Motor neuron (in vitro differentiated cells): ENCODE data around the gene HDLBP. TPM values are rescaled to one million over a fixed set of nuclear protein-coding genes. Genes with fewer than 3 reads are reported as not detected.

Experiments used
- ATAC-seq, 8 experiments: fragments of 200-7000 bp; cut with Tn5 transposase; replicated peaks in 6 of 8; 2 replicates each; pipeline ENCODE4 v1.8.0; 2021; ENCODE audit warnings: mild to moderate bottlenecking in 8 of 8, moderate library complexity in 8 of 8
- H3K27ac ChIP-seq, 2 donors: fragments of 250-450 bp; sonication (Bioruptor Pico); 2 replicates each; pipeline ENCODE4 v1.9.0; 2021; ENCODE audit warnings: antibody characterized with exemption in 2 of 2, mild to moderate bottlenecking in 2 of 2, moderate library complexity in 1 of 2
- H3K4me1 ChIP-seq, 2 donors: fragments of 250-450 bp; sonication (Bioruptor Pico); replicated peaks in 1 of 2; 2 replicates each; pipeline ENCODE4 v1.6.1; 2021; ENCODE audit warnings: antibody characterized with exemption in 2 of 2, mild to moderate bottlenecking in 2 of 2, moderate library complexity in 1 of 2
- H3K4me3 ChIP-seq, 5 donors: fragments of 250-450 bp; sonication (Bioruptor Pico); 2 replicates each; pipeline ENCODE4 v1.9.0; 2021; ENCODE audit warnings: antibody characterized with exemption in 5 of 5, mild to moderate bottlenecking in 5 of 5, moderate library complexity in 4 of 5
- WGBS, 10 experiments: fragments of 450-650 bp; shearing (Covaris generic); methylation state at CpG; one replicate each; pipeline ENCODE4 v1.0.0; 2022; 5-methylcytosine and 5-hydroxymethylcytosine counted together
- in situ Hi-C, 9 experiments: fragments of 400-800 bp; cut with MboI; loops; one replicate each; pipeline ENCODE4 v1.15.0; 2021; ENCODE audit warnings: low sequenced_read_pairs in 9 of 9, low pct_unique_long_range_greater_than_20kb in 2 of 9; ENCODE audit not compliant: unreplicated experiment in 9 of 9
- total RNA-seq, 8 experiments: library from RNA; unstranded; fragments of 300-600 nt; gene quantifications; 2 replicates each; pipeline versions ENCODE4 v1.2.3 to v1.2.4, GENCODE V29; 2022

The HDLBP gene
- total RNA-seq, 8 experiments from 2014 or later: 141 to 466 (median 303) TPM

GRCh38 chr2:241244368-241244767 lies 71.1 kb downstream of the HDLBP start:
- H3K4me3 ChIP-seq: no peak overlapping the region
- ATAC-seq: no peak
- in situ Hi-C loops: no loop called here
- H3K4me1 ChIP-seq: no peaks in the 10 kb centered on the region
- WGBS, 10 experiments: 88 to 100% (median 97%) methylated on average over 1 to 6 of the region's 6 CpGs
- no peak overlapping the region for H3K27ac ChIP-seq

- no peak overlapping the region for H3K4me3 ChIP-seq
- 86 to 100% (median 96%) methylated on average over 1 to 10 of the region's 14 CpGs; no CpG with 5 or more reads in 5 of the 10 experiments for WGBS, 10 experiments
- in situ Hi-C loops: no loop called here
- H3K27ac ChIP-seq: no peak overlapping the region
- H3K4me1 ChIP-seq: no peaks in the 10 kb centered on the region
- no peak for ATAC-seq
Measured at GRCh38 chr2:241242306-241242705, 73.2 kb downstream of the HDLBP start.

GRCh38 chr2:241241669-241242068 lies 73.8 kb downstream of the HDLBP start:
- Histone ChIP-seq H3K4me3 (no peak overlapping the region), H3K4me1 (no peaks in the 10 kb centered on the region), H3K27ac (no peak overlapping the region)
- in situ Hi-C loops: no loop called here
- ATAC-seq: no peak
- 64 to 100% (median 96%) methylated on average over 1 to 4 of the region's 4 CpGs; no CpG with 5 or more reads in 1 of the 10 experiments for WGBS, 10 experiments

DNA sequence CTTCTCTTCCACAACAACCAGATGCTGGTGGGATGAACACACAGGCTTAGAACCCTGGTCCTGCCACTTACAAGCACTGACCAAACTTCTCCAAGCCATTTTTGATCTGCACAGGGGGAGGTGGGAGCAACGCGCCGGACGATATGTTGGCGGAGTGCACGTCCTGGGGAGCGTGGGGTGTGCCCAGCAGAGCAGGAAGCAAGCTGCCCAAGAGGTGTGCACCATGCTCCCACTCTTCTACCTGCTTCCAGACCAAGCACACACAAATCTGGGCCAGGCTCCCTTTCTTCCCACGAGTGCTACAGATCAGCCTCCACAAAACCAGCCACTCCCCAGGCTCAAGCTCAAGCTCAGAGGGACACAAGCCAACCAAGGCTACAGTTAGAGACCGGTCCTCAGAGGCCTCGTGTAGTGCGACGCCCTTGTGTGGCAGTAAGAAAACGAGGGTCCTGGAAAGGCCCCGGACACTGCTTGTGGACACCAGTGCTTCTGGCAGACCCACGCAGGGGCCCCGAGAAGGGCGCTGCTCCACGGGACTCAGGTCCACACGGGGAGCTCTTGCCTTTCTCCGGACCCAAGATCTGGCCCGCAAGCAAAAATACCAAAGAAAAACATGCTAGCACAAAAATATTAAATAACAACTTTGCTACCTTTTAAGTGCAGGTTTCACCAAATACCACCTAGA lies 75.0 kb downstream of the HDLBP start:
- Histone ChIP-seq H3K4me1 (no peaks in the 10 kb centered on the region), H3K27ac (no peak overlapping the region), H3K4me3 (no peak overlapping the region)
- WGBS, 10 experiments: 82 to 98% (median 92%) methylated on average over 3 to 9 of the region's 21 CpGs; no CpG with 5 or more reads in 2 of the 10 experiments
- ATAC-seq: no peak
- in situ Hi-C loops: no loop called here

GRCh38 chr2:241239552-241240202 lies 75.8 kb downstream of the HDLBP start:
- Histone ChIP-seq H3K4me3 (no peak overlapping the region), H3K4me1 (no peaks in the 10 kb centered on the region), H3K27ac (no peak overlapping the region)
- ATAC-seq: no peak
- 90 to 100% (median 98%) methylated on average over 2 to 12 of the region's 28 CpGs; no CpG with 5 or more reads in 5 of the 10 experiments for WGBS, 10 experiments
- in situ Hi-C loops: no loop called here

DNA sequence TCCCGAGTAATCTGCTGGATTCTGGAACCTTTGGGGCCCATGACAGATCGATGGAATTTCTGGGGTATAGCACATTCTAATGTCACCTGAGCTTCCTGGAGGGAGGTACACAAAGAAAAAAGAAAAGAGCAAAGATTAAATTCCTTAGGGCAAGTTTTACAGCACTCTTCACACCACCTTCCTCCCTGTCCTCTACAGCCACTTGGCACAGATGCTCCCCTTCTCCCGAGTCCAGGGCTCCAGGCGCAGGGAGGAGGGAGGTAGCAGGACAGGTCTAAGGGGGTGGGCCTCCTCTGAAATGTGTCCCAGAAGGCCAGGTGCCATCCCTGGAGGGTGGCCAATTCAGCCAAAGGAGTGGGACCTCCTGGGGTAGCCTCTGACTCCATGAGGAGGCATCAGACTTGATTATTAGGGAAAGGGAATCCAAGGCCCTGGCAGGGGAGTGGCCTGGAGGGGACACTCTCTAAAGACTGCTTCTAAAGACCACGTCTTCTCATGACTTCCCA lies 76.7 kb downstream of the HDLBP start:
- no peaks in the 10 kb centered on the region for H3K4me1 ChIP-seq
- no peak overlapping the region for H3K4me3 ChIP-seq
- H3K27ac ChIP-seq: no peak overlapping the region
- 63 to 85% (median 83%) methylated on average over 1 to 4 of the region's 5 CpGs; no CpG with 5 or more reads in 4 of the 10 experiments for whole genome bisulfite sequencing, 10 experiments
- no peak for ATAC-seq
- in situ Hi-C loops: no loop called here

DNA sequence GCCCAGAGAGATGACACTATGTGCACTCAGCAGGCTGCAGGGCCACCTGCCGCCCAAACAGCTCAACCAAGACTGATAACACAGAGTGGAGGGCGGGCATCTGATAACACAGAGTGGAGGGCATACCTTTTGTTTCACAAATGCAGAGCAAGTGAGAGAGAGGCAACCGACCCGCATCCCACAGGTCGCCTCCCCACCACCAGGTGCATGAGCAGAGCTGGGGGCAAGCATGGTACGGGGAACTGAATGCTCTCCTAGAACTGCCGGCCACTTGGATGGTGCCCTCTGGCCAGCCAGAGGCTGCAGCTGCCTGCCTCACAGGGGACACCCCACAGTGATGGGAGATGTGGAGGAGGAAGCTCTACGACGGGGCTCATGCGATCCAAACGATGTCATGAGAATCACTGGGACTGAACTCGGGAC lies 77.5 kb downstream of the HDLBP start:
- no peak for ATAC-seq
- Histone ChIP-seq H3K4me1 (no peaks in the 10 kb centered on the region), H3K4me3 (no peak overlapping the region), H3K27ac (no peak overlapping the region)
- 81 to 92% (median 89%) methylated on average over 4 to 9 of the region's 12 CpGs; no CpG with 5 or more reads in 7 of the 10 experiments for WGBS, 10 experiments
- in situ Hi-C loops: no loop called here

DNA sequence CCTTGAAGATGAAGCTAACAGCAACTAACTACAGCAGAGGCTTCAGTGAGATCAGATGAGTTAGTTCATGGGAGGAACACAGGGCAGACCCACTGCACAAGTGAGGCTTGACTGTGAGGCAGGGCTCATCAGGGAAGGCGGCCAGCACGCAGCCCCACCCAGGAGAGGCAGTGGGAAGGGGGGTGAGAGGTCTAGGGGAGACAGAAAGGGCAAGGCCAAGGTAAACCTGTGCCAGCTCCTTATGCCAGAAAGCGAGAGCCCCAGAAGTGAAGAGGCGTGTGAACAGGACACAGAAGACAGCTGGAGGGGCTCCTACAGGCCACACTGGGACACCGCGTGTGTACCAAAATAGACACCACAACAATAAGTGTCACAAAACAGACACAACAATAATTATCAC lies 78.4 kb downstream of the HDLBP start:
- 100% methylated on average over 1 to 2 of the region's 6 CpGs; no CpG with 5 or more reads in 6 of the 10 experiments for WGBS, 10 experiments
- H3K27ac ChIP-seq: no peak overlapping the region
- in situ Hi-C loops: no loop called here
- H3K4me1 ChIP-seq: no peaks in the 10 kb centered on the region
- no peak for ATAC-seq
- no peak overlapping the region for H3K4me3 ChIP-seq

DNA sequence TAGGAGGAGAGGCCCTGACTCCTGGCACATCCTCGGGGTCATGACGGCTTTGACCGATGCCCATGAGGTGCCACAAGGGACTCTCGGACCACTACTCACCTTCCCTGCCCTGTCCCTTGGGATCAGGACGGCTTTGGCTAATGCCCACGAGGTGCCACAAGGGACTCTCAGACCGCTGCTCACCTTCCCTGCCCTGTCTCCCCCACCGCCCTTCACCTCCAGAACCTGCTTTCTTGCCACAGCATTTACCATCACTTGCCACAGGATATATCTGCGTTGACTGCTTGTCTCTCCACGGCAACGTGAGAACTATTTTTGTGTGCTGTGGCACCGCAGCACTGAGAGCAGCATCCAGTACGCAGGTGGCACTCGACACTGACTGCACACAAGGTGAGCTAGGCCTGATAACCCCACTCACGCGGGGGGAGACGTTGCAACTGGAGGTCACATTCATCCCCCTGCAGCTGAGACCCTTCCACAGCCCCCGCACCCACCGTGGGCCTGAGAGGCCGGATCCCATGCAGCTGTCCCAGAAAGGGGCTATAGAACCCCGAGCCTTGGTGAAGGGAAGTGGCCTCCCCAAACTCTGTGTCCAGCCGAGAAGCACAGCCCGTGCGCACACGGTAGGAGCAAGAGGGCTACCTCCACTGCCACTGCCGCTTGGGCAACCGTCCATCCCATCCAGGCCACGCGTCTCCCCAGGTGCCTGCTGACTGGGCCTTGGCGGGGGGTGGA lies 79.4 kb downstream of the HDLBP start:
- H3K27ac ChIP-seq: no peak overlapping the region
- ATAC-seq: peak in 2 of 8 experiments; percentile 9 to 18
- WGBS, 10 experiments: 79 to 96% (median 92%) methylated on average over 3 to 14 of the region's 30 CpGs; no CpG with 5 or more reads in 3 of the 10 experiments
- H3K4me1 ChIP-seq: no peaks in the 10 kb centered on the region
- in situ Hi-C loops: no loop called here
- no peak overlapping the region for H3K4me3 ChIP-seq

GRCh38 chr2:241234962-241235740 lies 80.3 kb downstream of the HDLBP start:
- no peak overlapping the region for H3K27ac ChIP-seq
- in situ Hi-C loops: no loop called here
- ATAC-seq: peak in 1 of 8 experiments; percentile 12
- no peaks in the 10 kb centered on the region for H3K4me1 ChIP-seq
- WGBS, 10 experiments: 72 to 100% (median 92%) methylated on average over 2 to 17 of the region's 26 CpGs; no CpG with 5 or more reads in 2 of the 10 experiments
- H3K4me3 ChIP-seq: no peak overlapping the region

DNA sequence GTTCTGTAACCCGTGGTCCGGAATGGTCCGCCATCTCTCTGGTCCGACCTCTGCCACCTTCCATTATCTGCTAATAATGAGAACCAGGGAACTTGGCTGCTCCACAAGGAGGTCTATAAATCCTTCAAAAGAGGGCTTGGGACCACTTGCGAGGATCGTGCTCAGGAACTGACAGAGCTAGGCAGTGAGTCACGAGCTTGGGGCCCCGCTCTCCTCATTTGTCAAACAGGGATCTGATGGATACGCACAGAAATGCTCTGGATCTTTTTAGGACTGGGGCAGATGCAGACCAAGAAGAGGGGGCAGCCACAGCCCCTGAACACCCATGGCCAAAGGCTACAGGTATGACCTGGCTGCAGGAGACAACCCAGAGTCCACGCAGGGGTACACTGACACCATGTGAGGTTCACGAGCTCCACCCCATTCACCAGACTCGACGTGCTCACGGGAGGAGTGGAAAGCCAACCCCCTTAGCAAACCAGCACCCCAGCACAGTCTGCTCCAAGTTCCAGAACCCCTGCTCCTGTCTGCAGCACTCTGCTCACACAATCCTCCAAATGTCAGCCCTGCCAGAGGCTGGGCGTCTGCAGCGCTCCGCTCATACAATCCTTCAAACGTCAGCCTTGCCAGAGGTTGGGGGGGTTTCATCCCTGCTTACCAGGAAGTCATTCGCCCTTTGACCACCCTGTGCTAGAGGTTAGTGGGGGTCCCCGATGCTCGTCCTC lies 81.2 kb downstream of the HDLBP start:
- peak in 1 of 8 experiments; percentile 7 for ATAC-seq
- in situ Hi-C loops: no loop called here
- no peak overlapping the region for H3K27ac ChIP-seq
- H3K4me1 ChIP-seq: no peaks in the 10 kb centered on the region
- H3K4me3 ChIP-seq: no peak overlapping the region
- WGBS, 10 experiments: 78 to 100% (median 92%) methylated on average over 2 to 14 of the region's 21 CpGs; no CpG with 5 or more reads in 2 of the 10 experiments
